GM21447 (cell line): ENCODE results near the gene PCDH1.
"Not testable (repeated sequence)": the region's sequence is repeated elsewhere in the genome, so short reads cannot be mapped to it uniquely, and the experiment has no call there.

ENCODE experiments used
- ATAC-seq: cut with Tn5 transposase; IDR thresholded peaks from one replicate; pipeline ENCODE4 v1.9.1; 2021; ENCODE audit not compliant: unreplicated experiment

PCDH1 gene

GRCh38 chr5:141902015-141902814 is 24.0 kb upstream of the PCDH1 start:
- ATAC-seq = no peak

GRCh38 chr5:141898448-141899049 is 20.3 kb upstream of the PCDH1 start:
- ATAC-seq = no peak

GRCh38 chr5:141897425-141897824 is 19.2 kb upstream of the PCDH1 start:
- ATAC-seq = no peak

GRCh38 chr5:141890429-141890828 is 12.2 kb upstream of the PCDH1 start:
- ATAC-seq = not testable (repeated sequence)

- ATAC-seq = no peak
These were observed 11.2 kb upstream of the PCDH1 start for GRCh38 chr5:141889282-141889871.

GRCh38 chr5:141883892-141884318 is 5.7 kb upstream of the PCDH1 start:
- ATAC-seq = no peak

- ATAC-seq = no peak
These were observed 5.1 kb upstream of the PCDH1 start for GRCh38 chr5:141883184-141883891.

GRCh38 chr5:141882594-141883183 is 4.5 kb upstream of the PCDH1 start:
- ATAC-seq = no peak

- ATAC-seq = no peak
These were observed 3.7 kb upstream of the PCDH1 start for GRCh38 chr5:141881886-141882285.

- ATAC-seq = no peak
These were observed 3.0 kb upstream of the PCDH1 start for GRCh38 chr5:141880961-141881801.

GRCh38 chr5:141879941-141880738 is 1.9 kb upstream of the PCDH1 start:
- ATAC-seq = no peak

- no peak for ATAC-seq
These were observed 1.2 kb upstream of the PCDH1 start for GRCh38 chr5:141879426-141879759.

GRCh38 chr5:141878711-141879425 is 658 bp upstream of the PCDH1 start:
- ATAC-seq = peak; percentile 91

- no peak for ATAC-seq
These were observed 639 bp downstream of the PCDH1 start for GRCh38 chr5:141877356-141878185.

- ATAC-seq = no peak
These were observed 1.4 kb downstream of the PCDH1 start for GRCh38 chr5:141876628-141877355.

GRCh38 chr5:141875795-141876627 is 2.2 kb downstream of the PCDH1 start:
- no peak for ATAC-seq
